HG02798 (cell line): ENCODE data around the gene ESYT1.

Experiments used
- ATAC-seq: cut with Tn5 transposase; IDR thresholded peaks from one replicate; pipeline ENCODE4 v1.9.1; 2021; ENCODE audit warnings: mild to moderate bottlenecking; ENCODE audit not compliant: unreplicated experiment, poor library complexity

The ESYT1 gene

DNA sequence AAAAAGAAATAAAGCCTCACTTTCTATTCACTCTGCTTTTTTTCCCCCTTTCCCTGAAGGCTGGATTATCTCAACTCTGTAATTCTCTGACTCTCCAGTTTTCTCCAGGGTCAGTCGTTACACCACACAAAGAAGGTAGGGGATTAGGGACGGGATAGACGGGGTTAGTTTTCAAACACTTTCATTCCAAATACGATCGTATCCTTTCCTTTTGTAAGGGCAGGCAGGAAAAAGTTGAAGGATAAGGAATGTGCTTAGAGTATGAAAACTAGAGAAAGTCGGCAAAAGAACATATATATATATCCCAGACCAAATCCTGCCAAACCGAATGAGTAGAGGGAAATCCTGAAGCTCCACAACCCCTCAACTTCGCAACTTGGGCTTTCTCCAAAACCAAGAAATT lies 581 bp upstream of the ESYT1 start:
- ATAC-seq, result no peak

DNA sequence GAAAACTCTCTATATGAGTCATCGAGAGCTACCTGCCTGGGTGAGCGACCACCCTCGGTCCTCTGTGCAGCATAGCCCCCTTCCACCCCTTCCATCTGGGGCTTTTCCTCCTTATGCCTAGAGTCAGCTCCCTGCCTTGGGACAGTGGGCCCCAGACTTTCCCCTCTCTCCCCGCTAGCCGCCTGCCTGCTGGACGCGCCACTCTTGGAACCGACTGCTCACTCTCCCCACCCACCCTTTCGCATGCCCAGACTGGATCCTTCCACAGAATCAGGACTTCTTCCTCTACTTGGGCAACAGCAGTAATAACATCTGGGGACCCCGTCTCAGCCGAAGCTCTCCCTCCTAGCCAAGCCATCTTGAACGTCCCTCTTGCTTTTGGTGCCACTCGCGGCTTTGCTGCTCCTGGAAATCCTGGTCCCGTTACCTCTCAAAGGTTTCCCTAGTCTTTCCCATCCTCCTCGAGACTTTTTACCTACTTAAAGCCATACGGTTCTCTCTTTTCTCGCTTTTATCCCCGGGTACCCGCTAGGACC lies 671 bp downstream of the ESYT1 start:
- no peak for ATAC-seq

DNA sequence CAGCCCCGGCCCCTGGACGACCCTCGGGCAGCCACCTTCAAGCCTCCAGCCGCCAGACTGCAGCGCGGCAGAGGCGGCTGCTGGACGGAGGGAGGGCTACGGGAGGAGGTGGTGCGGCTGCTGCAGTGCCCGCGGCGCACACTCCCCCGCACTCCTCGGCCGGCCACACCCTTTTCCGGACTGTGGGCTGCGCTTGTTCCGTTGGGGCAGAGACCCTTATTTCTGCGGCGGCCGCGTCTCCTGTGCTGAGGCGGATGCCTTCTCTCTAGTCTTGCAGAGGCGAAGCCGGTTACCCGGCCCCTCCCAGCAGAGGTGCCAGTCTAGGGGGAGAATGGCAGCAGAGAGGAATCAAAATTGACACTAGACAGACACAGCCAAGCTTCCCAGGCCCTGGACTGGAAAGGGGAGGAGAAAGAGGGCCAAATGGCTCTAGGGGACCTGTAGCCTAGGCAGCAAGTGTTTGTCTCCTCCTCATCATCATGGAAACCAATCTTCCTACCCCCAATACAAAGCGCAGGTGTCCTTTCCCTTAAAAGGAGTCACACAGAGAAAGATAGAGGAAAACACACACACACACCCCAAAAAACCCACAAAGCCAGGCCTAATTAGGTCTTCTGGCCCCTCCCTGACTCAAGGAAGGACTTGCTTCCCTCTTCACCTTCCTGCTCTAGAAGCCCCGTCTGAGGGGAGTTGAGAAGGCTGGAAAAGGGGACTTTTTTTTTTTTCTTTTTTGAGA lies 1.3 kb downstream of the ESYT1 start:
- ATAC-seq, result peak; percentile 28

DNA sequence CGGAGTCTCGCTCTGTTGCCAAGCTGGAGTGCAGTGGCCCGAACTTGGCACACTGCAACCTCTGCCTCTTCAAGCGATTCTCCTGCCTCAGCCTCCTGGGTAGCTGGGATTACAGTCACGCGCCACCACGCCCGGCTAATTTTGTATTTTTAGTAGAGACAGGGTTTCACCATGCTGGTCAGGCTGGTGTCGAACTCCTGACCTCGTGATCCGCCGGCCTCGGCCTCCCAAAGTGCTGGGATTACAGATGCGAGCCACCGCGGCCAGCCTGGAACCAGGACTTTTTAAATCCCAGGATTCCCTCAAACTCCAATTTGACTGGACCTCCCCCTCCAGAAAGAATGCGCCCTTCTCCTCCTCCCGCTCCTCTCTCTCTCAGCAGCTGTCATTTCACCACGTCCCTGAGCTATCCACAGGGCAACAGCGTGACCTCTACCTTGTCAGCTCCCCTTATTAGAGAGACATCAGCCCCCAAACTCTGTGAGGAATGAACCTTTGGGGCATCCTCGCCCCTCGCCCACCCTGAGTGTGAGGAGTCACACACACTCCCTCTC lies 2.0 kb downstream of the ESYT1 start:
- no peak for ATAC-seq

DNA sequence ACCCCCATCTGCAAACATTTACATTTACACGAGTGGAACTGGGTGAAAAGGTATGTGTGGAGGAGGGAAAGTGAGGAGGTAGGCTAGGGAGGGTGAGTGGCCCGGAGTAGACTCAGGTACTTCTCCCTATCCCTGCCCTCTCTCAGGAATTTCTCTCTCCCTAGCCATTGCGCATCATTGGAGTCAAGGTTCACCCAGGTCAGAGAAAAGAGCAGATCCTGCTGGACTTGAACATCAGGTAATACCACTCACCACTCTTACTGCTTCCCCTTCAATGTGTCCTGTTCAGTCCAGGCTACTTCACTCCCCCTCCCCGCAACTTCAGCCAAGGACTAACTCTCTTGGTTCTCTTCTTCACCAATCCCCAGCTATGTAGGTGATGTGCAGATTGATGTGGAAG lies 2.8 kb downstream of the ESYT1 start:
- no peak for ATAC-seq

DNA sequence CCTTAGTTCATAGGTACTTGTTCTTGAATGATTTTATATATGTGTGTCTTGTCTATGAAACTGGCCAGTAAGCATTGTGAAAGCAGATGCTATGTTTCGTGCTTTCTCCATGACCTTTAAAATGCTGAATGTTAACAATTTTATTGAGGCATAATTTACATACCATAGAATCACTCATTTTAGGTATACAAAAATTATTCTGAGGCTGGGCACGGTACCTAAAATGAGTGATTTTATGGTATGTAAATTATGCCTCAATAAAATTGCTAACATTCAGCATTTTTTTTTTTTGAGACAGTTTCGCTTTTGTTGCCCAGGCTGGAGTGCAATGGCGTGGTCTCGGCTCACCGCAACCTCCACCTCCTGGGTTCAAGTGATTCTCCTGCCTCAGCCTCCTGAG lies 6.8 kb downstream of the ESYT1 start:
- no peak for ATAC-seq

DNA sequence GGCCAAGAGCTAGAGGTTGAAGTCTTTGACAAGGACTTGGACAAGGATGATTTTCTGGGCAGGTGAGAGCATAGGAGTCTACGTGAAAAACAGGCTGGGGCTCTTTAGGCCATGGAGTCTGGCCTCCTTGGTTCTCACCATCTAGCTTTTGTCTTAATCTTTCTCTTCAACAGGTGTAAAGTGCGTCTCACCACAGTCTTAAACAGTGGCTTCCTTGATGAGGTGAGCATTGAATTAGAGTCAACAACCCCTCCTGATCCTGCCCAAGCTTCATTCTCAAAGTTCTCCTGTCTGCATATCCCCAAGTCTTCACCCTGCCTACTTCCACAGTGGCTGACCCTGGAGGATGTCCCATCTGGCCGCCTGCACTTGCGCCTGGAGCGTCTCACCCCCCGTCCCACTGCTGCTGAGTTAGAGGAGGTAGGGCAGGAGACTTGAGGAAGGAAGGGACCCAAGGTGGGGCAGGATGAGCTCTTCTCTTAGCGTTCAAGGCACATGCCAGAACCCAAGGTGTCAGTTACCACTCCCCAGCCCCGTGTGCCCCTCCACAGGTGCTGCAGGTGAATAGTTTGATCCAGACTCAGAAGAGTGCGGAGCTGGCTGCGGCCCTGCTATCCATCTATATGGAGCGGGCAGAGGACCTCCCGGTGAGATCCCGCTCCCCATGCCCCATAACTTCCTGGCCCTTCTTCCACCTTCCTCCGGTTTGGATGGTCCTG lies 9.9 kb downstream of the ESYT1 start:
- no peak for ATAC-seq

DNA sequence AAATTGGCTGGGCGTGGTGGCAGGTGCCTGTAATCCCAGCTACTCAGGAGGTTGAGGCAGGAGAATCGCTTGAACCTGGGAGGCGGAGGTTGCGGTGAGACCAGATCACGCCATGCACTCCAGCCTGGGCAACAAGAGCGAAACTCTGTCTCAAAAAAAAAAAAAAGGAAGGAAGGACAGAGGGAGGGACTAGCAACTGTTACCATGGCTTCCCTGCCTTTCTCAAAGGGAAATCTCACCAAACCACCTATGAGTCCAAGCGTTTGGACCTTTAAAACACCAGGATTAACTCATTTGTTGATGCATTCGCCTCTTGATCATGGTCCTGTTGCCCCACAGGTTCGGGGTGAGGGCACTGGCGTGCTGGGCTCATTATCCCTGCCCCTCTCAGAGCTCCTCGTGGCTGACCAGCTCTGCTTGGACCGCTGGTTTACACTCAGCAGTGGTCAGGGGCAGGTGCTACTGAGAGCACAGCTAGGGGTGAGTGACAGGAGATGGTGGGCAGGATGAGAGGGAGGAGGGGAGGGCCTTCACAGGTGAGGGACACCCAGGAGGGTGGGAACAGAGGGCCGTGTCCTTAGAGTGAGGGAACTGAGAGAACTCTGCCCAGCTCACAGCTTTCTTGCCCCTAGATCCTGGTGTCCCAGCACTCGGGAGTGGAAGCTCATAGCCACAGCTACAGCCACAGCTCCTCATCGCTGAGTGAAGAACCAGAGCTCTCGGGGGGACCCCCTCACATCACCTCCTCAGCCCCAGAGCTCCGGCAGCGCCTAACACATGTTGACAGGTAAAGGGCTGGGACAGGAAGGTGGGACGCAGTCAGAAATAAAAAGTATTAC lies 14.1 kb downstream of the ESYT1 start:
- no peak for ATAC-seq

DNA sequence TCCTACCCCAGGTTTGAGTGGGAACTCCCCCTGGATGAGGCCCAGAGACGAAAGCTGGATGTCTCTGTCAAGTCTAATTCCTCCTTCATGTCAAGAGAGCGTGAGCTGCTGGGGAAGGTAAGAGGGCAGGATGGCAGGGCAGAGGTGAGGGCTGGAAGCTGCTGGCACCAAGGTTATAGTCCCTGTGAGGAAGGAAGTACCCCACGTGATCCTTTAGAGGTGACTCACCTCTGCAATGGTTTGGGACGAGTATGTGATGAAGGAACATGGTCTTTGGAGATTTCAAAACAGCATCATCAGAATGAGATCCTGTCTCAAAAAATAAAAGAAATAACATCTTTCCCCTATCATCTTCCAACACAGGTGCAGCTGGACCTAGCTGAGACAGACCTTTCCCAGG lies 15.2 kb downstream of the ESYT1 start:
- ATAC-seq, result no peak

DNA sequence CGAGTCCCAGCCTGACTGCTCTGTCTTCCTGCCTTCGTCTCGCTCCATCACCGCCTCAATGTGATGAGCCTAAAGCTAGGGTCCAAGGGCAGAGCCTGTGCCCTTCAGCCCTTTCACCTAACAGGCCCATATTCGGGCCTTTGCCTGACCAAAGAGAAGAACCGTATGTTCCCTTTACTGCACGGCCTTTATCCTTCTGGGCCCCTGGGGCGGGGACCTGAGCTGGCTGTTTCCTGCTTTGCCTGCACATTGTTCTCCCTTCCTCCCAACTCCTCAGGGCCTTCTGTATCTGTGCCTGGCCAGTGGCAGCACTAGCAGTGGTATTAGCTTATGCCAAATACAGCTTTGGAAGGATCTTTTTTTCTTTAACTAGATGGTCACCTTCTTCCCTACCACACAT lies 15.8 kb downstream of the ESYT1 start:
- ATAC-seq, result no peak

DNA sequence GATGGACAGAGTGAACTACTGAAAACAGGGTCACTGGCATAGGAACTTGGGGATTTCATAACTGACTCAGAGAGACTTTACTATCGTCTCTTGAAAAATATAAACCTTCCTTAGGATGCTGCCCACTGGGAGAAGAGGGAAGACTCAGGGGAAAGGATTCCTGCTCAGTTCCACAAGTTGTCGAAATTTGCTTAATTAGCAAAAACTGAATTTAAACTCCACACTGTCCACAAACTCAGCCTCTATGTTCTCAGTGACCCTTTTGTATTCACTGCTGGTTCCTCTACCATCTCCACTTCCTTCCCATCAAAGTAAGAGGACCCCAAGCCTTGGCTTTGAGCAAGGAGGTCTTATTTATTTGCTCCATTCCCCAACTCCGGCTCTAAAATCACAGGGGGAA lies 17.1 kb downstream of the ESYT1 start:
- no peak for ATAC-seq

DNA sequence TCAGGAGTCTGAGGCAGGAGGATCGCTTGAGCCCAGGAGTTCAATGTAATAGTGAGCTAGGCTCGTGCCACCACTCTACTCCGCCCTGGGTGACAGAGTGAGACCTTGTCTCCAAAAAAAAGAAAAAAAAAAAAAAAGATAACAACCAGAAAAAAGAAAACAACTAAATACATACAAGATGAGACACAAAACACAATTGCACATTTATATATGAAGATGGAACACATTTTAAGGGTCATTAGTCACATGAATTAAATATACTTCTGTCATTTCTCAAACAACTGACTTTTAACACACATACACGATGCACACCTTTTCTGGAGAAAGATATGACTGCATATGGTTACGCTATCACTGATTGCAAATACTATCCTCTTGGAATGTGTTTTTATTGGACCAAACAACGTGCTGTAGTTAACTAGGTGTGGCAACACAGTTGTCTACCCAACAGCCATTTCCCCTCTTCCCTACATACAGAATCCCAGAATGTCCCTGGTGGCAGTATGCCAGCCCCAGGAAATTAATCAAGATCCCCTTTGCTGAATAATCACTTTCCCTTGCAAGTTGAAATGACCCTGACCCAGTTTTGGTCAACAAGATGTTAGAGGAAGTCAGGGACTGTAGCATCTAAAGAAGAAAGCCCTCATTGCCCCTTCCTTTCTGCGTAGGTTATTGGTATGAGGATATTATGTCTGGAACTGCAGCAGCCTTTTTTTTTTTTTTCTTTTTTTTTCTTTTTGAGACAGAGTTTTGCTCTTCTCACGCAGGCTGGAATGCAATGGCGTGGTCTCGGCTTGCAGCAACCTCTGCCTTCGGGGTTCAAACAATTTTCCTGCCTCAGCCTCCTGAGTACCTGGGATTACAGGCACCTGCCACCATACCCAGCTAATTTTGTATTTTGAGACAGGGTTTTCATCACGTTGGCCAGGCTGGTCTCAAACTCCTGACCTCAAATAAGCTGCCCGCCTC lies 18.7 kb downstream of the ESYT1 start:
- no peak for ATAC-seq

DNA sequence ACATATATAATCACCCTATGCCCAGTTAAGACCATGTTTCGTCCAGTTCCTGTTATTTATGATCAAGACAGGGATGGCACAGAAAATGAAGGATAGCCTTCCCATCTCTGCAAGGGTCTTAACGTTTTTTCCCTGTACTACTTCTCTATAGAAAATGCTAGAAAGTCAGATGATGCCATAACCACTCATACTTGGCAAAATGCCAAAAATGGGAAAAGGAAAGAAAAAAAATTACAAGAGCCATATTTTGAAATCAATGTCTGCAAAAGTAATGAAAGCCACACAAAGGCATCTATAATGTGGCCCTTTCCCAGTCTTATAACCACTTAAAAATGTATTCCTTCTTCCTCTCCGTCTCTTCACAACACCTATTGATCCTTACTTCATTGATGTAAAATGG lies 22.5 kb downstream of the ESYT1 start:
- no peak for ATAC-seq

DNA sequence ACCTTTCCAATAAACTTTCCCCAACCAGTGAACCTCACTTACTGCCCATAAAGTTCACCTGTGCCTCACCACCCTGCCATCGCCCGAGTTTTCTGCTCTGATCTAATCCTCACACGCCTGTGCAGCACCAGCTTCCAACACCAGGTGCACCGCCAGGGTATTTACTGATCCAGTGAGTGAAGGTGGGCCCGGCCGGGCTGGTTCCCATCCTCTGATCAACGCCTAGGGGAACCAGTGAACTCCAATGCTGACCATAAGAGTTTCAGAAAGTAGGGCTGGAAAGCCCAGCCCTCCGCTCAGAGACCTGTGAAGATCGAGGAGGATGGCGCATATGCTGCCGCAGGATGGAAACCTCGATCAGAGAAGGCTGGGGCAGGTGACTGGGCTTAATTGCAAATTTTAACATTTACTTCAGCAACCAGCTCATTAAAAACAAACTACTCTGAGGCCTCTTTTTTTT lies 23.6 kb downstream of the ESYT1 start:
- ATAC-seq, result peak; percentile 52

DNA sequence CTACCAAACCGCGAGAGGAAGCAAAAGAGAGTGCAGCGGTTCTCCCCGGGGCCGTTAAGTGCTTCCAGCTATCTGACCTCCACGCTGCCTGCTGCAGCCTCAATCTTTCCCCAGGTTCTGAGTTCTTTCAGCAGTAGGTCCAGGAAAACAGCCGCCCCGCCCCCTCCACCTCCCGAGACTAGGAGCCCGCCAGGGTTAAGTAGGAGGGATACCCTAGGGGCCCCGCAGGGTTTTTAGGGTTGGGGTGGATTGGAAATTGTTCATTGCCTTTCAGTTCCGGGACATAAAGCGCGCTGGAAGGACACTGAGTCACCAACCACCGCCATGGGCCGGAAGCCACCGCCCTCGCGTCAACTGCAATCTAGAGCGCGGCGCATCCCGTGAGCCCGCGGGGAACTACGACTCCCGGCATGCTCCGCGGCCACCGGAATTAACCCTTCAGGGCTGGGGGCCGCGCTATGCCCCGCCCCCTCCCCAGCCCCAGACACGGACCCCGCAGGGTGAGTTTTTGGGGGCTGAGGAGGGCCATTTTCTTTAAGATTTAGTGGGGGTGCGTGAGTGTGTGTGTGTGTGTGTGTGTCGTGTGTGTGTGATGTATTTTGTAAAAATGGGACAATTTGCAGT lies 24.2 kb downstream of the ESYT1 start, which contains the start of gene MYL6B:
TSS of gene MYL6B (plus strand) at position 456 of the 624 bp plus-strand sequence. CDS start 1,332 bp downstream, outside the sequence.
- peak; percentile 95 for ATAC-seq

DNA sequence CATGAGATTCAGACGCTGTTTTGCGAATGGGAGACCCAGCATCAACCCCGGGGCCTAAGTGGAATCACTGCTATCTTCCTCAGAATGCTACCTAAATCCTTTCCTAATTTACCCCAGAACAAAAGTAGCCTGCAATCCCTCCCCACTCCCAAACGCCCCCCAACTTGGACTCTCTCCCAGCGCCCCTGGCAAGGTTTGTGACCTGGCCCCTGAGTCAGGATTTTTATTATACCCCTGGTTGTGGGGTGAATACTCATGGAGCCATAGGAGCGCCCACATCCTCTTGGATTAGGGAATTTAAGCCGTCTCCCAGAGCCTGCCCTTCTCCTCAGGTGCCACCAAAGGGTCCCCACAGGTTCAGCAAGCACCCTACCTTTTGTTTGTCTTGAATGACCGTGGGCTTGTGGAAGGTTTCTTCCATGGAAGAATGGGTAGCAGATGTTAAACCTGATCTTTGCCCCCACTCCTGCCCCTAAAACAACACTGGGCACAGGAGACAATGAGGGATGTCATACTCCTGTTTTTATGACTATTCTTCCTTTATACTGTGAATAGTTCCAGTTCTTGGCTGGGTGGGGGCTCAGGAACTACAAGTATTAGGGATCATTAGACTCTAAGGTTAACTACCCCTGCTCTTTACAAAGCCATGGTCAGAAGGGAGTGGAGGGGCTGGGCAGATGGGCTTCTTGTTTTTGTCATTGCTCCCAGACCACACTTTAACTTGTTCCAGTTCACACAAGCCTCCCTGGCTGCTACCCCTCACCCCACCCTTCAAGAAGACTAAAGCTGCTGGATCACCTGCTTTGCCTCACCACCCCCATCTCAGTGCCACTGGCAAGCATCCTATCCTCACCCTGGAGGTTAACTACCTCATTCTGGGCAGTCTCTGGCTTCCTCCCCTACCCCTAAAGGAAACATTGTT lies 24.9 kb downstream of the ESYT1 start:
- no peak for ATAC-seq

DNA sequence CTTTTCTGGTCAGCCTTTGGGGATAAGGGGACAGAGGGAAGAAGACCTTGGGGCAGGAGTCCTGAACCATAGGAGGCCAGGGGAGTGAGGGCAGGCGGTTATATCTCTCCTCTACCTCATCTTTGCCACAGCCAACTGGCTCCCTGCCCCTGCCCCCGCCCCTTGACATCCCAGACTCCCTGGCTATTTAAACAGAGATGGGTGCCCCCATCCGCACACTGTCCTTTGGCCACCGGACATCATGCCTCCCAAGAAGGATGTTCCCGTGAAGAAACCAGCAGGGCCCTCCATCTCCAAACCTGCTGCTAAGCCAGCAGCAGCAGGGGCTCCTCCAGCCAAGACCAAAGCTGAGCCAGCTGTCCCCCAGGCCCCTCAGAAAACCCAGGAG lies 25.6 kb downstream of the ESYT1 start:
- ATAC-seq, result no peak

DNA sequence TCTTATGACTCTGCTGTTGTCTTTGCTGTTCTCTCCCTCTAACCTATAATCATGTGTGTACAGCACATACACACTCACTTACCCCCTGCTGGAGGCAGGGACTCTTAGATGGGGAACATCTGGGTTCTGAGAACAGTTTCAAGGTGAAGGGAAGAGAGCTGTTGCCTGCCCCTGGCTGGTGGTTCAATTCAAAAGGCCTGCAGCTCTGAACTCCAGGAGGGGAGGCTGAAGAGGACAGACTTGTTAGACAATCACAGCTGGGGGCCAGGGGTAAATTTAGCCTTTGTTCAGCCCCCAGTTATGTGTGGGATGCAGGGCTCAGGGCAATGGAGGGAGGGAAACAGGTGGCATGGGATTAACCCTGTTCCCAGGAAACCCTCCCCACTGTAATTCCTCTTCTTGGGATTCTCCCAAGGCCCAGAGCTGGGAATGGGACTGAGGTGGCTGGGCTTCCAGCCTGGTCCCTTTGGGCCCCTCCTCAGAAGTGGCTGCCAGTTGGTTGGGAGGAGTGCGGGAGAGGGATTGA lies 26.2 kb downstream of the ESYT1 start:
- ATAC-seq, result no peak
